Esophagus (tissue), 2 donors: ENCODE results near the gene BAIAP2L1. TPM values are rescaled to one million over a fixed set of nuclear protein-coding genes. Genes with fewer than 3 reads are reported as not detected.

Experiments used
- H3K27ac ChIP-seq, 2 donors: one replicate each; pipeline ENCODE4 v1.5.1; 2013; ENCODE audit warnings: low read depth in 2 of 2, mild to moderate bottlenecking in 2 of 2, inconsistent platforms in 1 of 2, low read length in 1 of 2, moderate library complexity in 1 of 2
- H3K27me3 ChIP-seq, 2 donors: one replicate each; pipeline ENCODE4 v1.6.1; 2013; ENCODE audit warnings: low read length in 2 of 2, control low read depth in 1 of 2, mild to moderate bottlenecking in 1 of 2; ENCODE audit not compliant: insufficient read depth in 2 of 2, control insufficient read depth in 1 of 2
- H3K36me3 ChIP-seq, 2 donors: one replicate each; pipeline ENCODE4 v1.6.1; 2013; ENCODE audit warnings: low read length in 1 of 2; ENCODE audit not compliant: control insufficient read depth in 2 of 2, insufficient read depth in 2 of 2
- H3K4me1 ChIP-seq, 2 donors: one replicate each; pipeline ENCODE4 v1.6.1; 2013; ENCODE audit warnings: low read length in 1 of 2; ENCODE audit not compliant: control insufficient read depth in 2 of 2, insufficient read depth in 2 of 2
- H3K4me3 ChIP-seq, 2 donors: one replicate each; pipeline ENCODE4 v1.5.1; 2013; ENCODE audit warnings: low read length in 2 of 2, mild to moderate bottlenecking in 2 of 2, low read depth in 1 of 2, moderate library complexity in 1 of 2
- H3K9me3 ChIP-seq, 2 donors: one replicate each; pipeline ENCODE4 v1.6.1; 2013; ENCODE audit warnings: mild to moderate bottlenecking in 2 of 2, low read depth in 1 of 2, low read length in 1 of 2, moderate library complexity in 1 of 2; ENCODE audit not compliant: control insufficient read depth in 2 of 2, insufficient read depth in 1 of 2
- WGBS, 2 donors: extraction: QIAGEN DNeasy Blood & Tissue Kit; methylation state at CpG; one replicate each; pipeline ENCODE4 v1.1.7; 2013; 5-methylcytosine and 5-hydroxymethylcytosine counted together
- polyA plus RNA-seq, 2 donors: library from polyadenylated mRNA; stranded (reverse); fragments of 200-250 nt; gene quantifications; one replicate each; pipeline ENCODE4 v1.2.3, GENCODE V29; 2013
- donor health status: healthy with polysubstance abuse.
- donor health status: Bipolar disorder and iron deficiency.

Gene BAIAP2L1
- polyA plus RNA-seq, 2 donors = 20.0 to 23.1 TPM

- 87 to 90% methylated on average over 14 to 16 of the region's 16 CpGs for WGBS, 2 donors
- Histone ChIP-seq H3K36me3 (peaks cover 0 to 43% of the 10 kb centered on the region in 2 donors), H3K4me3 (no peak overlapping the region), H3K9me3 (no peaks in the 10 kb centered on the region), H3K27ac (no peak overlapping the region), H3K4me1 (peaks cover 0 to 3% of the 10 kb centered on the region in 2 donors), H3K27me3 (no peaks in the 10 kb centered on the region)
These were observed 159.1 kb downstream of the BAIAP2L1 start for GRCh38 chr7:98241674-98242241.

Other genes with a start within 250 kb of the BAIAP2L1 start
- under 1 TPM; 0.80 to 0.96 TPM for gene BHLHA15, start 189.7 kb downstream of the BAIAP2L1 start, polyA plus RNA-seq
- gene TECPR1, start 148.9 kb downstream of the BAIAP2L1 start, polyA plus RNA-seq = 10 to 100 TPM in 1 of 2 donors, 1 to 10 TPM in 1; 8.4 to 17.1 TPM
- gene BRI3, start 119.4 kb downstream of the BAIAP2L1 start, polyA plus RNA-seq = 10 to 100 TPM; 59.4 to 60.1 TPM
- 1 to 10 TPM in 1 of 2 donors, under 1 TPM in 1; 0.55 to 1.6 TPM for gene NPTX2, start 216.2 kb upstream of the BAIAP2L1 start, polyA plus RNA-seq